Activated CD8-positive, alpha-beta T cell treated with anti-CD3 and anti-CD28 coated beads, Interleukin-2, amount 10 ng/mL, durations not matched to agents 7 days and 5 days (primary cell): ENCODE results near the gene CDH4. TPM values are rescaled to one million over a fixed set of nuclear protein-coding genes. Genes with fewer than 3 reads are reported as not detected.

Experiments used
- ATAC-seq: fragments of 150-1000 bp; cut with Tn5 transposase; one replicate; pipeline ENCODE4 v1.10.0; 2021; ENCODE audit warnings: moderate library complexity
- CTCF ChIA-PET: fragments of 350-600 bp; sonication (Branson Sonifier 250); formaldehyde crosslinking; loops from one replicate; lab custom pipeline; 2021; ENCODE audit warnings: antibody characterized with exemption; lab: Charles Lee
- POLR2A ChIA-PET: fragments of 350-600 bp; sonication (Branson Sonifier 250); formaldehyde crosslinking; loops from one replicate; lab custom pipeline; 2021; ENCODE audit warnings: antibody characterized with exemption; lab: Charles Lee
- DNase-seq: peaks from one replicate; pipeline ENCODE4 v3.0.0-alpha.2; 2020
- H3K27ac Mint-ChIP-seq: one replicate; pipeline ENCODE4 v1.8.0; 2021; ENCODE audit warnings: mild to moderate bottlenecking, mixed read lengths
- H3K27me3 Mint-ChIP-seq: one replicate; pipeline ENCODE4 v1.8.0; 2021; ENCODE audit warnings: low read depth, mixed read lengths
- H3K36me3 Mint-ChIP-seq: one replicate; pipeline ENCODE4 v1.8.0; 2021; ENCODE audit warnings: low read depth, mixed read lengths
- H3K4me1 Mint-ChIP-seq: one replicate; pipeline ENCODE4 v1.8.0; 2021; ENCODE audit warnings: low read depth, mixed read lengths
- H3K4me3 Mint-ChIP-seq: one replicate; pipeline ENCODE4 v1.8.0; 2021; ENCODE audit warnings: mild to moderate bottlenecking, mixed read lengths
- H3K9me3 Mint-ChIP-seq: one replicate; pipeline ENCODE4 v1.8.0; 2022; ENCODE audit warnings: mixed read lengths; ENCODE audit not compliant: insufficient read depth
- total RNA-seq, 2 experiments: library from RNA; stranded (reverse); gene quantifications; one replicate each; pipeline ENCODE4 v1.2.3, GENCODE V29; 2021

The CDH4 gene
- total RNA-seq, 2 experiments from 2014 or later = 0.05 to 0.13 TPM

DNA sequence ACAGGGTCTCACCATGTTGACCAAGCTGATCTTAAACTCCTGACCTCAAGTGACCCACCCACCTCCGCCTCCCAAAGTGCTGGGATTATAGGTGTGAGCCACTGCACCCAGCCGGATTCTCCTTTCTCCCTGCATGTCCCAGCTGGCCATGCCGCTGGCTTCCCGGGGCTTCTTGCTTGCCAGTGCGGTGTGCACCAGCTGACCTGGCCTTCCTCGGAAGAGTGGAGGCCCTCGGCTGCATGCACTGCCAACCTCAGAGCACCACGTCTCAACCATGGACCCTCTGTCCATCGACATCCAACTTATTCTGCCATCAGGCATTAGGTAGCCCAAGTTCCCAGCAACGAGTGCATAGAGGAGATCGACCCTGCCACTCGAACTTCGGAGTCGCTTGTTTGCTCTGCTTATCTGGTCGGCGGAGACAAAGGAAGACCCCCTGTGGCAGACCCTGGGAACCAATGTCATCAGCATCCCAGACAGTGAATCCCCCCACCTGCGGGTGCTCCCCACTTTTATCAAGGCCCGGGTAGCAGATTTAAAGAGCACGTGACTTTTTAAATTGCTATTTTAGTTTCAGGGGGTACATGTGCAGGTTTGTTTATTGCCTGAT, 307.8 kb downstream of the CDH4 start:
- CTCF ChIA-PET = no interaction called here
- Mint-ChIP-seq H3K27me3 (no peaks in the 10 kb centered on the region), H3K9me3 (no peaks in the 10 kb centered on the region), H3K4me1 (no peaks in the 10 kb centered on the region), H3K36me3 (no peaks in the 10 kb centered on the region), H3K27ac (no peak overlapping the region), H3K4me3 (no peak overlapping the region)
- POLR2A ChIA-PET = no interaction called here
- DNase-seq = no peak
- no peak for ATAC-seq

DNA sequence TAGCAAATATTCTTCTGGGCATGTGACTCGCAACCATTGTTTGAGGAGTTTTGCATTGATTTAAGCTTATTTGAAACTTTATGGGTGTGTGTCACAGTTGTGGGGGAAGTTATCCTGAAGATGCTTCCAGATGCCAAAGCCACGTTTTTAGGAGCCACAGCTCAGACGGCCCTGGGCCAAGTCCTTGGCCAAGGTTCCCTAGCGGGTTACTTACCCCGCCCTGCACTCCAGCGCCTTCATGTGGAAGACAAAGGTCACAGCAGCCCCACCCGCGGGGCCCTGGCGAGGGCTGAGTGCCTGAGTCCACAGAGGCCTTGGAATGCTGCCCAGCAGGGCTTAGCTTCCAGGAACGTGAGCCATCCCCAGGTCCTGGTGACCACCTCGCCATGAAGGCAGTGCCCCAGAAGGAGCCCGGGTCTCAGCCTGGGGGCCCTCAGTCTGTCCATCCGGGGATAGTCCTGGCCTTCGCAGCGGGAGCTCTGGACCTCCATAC, 308.3 kb downstream of the CDH4 start:
- H3K27ac Mint-ChIP-seq = no peak overlapping the region
- H3K27me3 Mint-ChIP-seq = no peaks in the 10 kb centered on the region
- CTCF ChIA-PET = no interaction called here
- POLR2A ChIA-PET = no interaction called here
- no peak overlapping the region for H3K4me3 Mint-ChIP-seq
- H3K4me1 Mint-ChIP-seq = no peaks in the 10 kb centered on the region
- ATAC-seq = no peak
- no peaks in the 10 kb centered on the region for H3K9me3 Mint-ChIP-seq
- DNase-seq = no peak
- H3K36me3 Mint-ChIP-seq = no peaks in the 10 kb centered on the region

DNA sequence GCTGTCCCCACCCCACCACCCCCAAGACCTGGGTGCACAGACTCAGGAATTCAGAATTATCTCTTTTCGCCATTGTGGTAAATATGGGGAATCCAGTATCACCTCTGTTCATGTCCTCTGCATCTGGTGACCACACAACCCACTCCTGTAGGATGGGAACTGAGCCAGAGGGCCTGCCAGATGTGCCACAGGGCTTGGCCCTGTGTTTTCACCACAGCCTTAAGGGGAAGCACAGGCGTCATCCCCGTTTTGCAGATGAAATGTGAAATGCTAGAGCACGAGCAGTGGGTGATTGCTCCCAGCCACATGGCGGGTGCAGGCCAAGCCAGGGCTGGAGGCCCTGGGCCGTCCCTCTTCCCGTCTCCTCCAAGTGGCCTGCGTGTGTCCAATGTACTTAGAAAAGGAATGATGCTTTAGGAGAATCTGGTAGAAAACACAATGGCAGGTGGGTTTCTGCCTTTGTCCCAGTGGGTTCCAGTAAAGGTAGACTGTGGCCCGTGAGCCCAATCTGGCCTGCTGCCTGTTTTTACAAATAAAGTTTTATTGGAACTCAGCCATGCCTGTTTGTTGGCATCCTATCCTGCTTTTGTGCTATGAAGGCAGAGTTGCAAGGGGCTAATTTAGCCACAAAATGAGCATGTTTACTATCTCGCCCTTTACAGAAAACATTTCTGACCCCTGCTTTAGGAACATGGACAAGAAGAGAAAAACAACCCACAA, 309.2 kb downstream of the CDH4 start:
- no peak for DNase-seq
- H3K4me1 Mint-ChIP-seq = no peaks in the 10 kb centered on the region
- ChIA-PET CTCF (no interaction called here), POLR2A (no interaction called here)
- H3K4me3 Mint-ChIP-seq = no peak overlapping the region
- no peaks in the 10 kb centered on the region for H3K36me3 Mint-ChIP-seq
- no peaks in the 10 kb centered on the region for H3K9me3 Mint-ChIP-seq
- H3K27me3 Mint-ChIP-seq = no peaks in the 10 kb centered on the region
- H3K27ac Mint-ChIP-seq = no peak overlapping the region
- ATAC-seq = no peak

DNA sequence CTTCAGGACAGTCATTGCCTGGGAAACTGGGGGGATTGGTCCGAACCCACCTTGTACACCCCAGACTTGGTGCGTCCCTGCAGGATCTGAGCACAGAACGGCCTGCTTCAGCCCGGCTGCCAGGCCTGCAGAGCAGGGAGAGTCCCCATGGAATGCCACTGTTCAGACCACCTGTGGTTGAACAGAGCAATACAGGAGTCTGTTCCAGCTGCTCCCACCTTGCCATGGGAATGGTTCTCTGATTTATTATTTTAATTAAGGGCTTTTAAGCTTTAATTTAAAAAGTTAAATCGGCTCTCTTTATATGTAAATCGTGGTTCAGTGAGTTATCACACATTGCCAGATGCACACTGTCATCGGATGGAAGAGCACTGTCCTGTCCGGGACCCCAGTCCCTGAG, 310.4 kb downstream of the CDH4 start:
- H3K4me3 Mint-ChIP-seq = no peak overlapping the region
- ChIA-PET POLR2A (no interaction called here), CTCF (no interaction called here)
- H3K4me1 Mint-ChIP-seq = no peaks in the 10 kb centered on the region
- DNase-seq (no peak), ATAC-seq (no peak)
- H3K27me3 Mint-ChIP-seq = no peaks in the 10 kb centered on the region
- no peaks in the 10 kb centered on the region for H3K9me3 Mint-ChIP-seq
- H3K36me3 Mint-ChIP-seq = no peaks in the 10 kb centered on the region
- no peak overlapping the region for H3K27ac Mint-ChIP-seq

DNA sequence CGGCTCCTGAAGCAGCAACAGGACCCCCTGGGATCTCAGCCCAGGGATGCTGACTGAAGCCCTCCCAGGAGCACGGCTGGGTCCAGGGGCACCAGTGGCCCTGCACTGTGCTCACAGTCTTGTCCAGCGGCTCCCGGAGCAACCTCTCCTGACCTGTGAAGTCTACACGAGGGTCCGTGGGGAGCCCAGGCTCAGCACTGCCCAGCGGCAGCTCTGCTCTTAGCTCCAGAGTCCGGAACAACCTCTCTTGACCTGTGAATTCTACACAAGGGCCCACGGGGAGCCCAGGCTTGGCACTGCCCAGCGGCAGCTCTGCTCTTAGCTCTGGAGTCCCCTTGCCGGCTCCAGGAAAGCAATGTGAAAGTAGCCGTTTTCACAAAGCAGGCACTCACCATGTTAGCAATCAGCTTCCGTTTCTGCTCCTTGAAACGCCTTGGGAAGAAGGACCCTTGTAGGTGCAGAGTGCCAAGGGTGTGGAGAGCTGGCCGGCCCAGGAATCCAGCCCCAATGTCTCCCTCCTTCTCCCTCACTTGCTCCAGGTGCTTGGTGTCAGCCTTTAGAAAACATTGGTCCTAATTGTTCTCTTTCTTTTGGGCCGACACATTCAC, 310.9 kb downstream of the CDH4 start:
- H3K9me3 Mint-ChIP-seq = no peaks in the 10 kb centered on the region
- H3K27ac Mint-ChIP-seq = no peak overlapping the region
- H3K4me1 Mint-ChIP-seq = no peaks in the 10 kb centered on the region
- CTCF ChIA-PET = no interaction called here
- H3K36me3 Mint-ChIP-seq = no peaks in the 10 kb centered on the region
- no peaks in the 10 kb centered on the region for H3K27me3 Mint-ChIP-seq
- ATAC-seq = no peak
- no peak for DNase-seq
- POLR2A ChIA-PET = no interaction called here
- no peak overlapping the region for H3K4me3 Mint-ChIP-seq

DNA sequence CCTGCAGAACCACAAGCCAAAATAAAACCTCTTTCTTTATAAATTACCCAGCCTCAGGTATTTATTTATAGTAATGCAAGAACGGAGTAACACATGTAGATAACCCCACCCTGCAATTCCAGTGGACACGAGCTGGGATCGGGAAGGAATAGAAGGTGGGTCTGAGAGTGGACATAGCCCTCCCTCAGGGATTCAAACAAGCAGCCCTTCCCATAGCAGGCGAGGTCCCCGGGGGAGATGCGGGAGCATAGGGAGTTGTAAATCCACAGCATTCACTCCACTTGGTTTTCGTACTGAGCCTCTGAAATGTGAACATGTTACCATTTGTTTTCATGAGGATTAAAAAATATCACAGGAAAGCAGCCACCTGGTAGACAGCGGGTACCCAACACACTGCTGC, 312.6 kb downstream of the CDH4 start:
- no peaks in the 10 kb centered on the region for H3K9me3 Mint-ChIP-seq
- H3K36me3 Mint-ChIP-seq = no peaks in the 10 kb centered on the region
- no peaks in the 10 kb centered on the region for H3K27me3 Mint-ChIP-seq
- DNase-seq = no peak
- no peaks in the 10 kb centered on the region for H3K4me1 Mint-ChIP-seq
- no peak overlapping the region for H3K27ac Mint-ChIP-seq
- ATAC-seq = no peak
- H3K4me3 Mint-ChIP-seq = no peak overlapping the region
- ChIA-PET POLR2A (interaction anchor here (0.7 kb wide), 1 partner anchor 52 kb away, joined by 3 read pairs; no protein-coding TSS in a partner anchor), CTCF (no interaction called here)

DNA sequence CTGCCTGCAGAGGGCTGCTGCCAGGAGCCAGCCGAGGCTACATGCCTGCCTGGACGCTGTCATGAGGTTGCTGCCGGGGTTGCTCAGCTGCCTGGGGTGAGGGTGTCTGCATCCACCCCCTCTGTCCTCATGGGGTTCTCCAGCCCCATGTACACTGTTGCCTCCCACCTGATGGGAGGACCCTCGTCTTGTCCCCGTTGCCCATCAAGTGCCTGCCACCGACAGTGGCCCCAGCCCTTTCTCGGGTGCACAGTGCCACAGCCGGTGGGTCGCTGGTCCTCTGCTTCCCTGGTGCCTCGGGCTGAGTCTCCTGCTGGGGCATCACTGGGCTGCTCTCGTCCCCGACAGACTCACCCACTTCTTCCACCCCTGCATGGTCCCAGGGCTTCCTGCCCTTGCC, 313.7 kb downstream of the CDH4 start:
- H3K9me3 Mint-ChIP-seq = no peaks in the 10 kb centered on the region
- ChIA-PET POLR2A (no interaction called here), CTCF (no interaction called here)
- no peaks in the 10 kb centered on the region for H3K4me1 Mint-ChIP-seq
- H3K4me3 Mint-ChIP-seq = no peak overlapping the region
- DNase-seq (no peak), ATAC-seq (no peak)
- H3K36me3 Mint-ChIP-seq = no peaks in the 10 kb centered on the region
- H3K27me3 Mint-ChIP-seq = no peaks in the 10 kb centered on the region
- no peak overlapping the region for H3K27ac Mint-ChIP-seq

DNA sequence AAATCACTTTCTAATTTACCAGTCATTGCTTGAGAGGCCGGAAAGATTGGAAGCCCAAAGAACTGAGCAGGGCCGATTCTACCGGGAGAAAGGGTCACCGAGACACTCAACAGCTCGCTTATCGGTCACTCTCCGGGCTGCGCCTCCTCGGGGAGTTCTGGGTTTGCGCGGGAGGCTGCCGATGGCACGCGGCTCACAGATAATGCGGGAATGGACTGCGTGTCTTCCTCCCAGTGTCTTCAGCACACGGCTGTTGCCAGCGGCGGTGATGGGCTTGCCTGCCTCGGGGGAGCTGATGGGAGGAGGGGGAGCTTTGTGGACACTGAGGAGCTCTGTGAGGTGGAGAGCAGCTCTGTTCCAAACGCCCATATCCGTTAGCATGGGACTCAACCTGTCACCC, 314.6 kb downstream of the CDH4 start:
- ATAC-seq = no peak
- ChIA-PET POLR2A (interaction anchor here (0.6 kb wide), 1 partner anchor 212 kb away, joined by 3 read pairs; no protein-coding TSS in a partner anchor), CTCF (no interaction called here)
- H3K4me1 Mint-ChIP-seq = no peaks in the 10 kb centered on the region
- H3K9me3 Mint-ChIP-seq = no peaks in the 10 kb centered on the region
- no peak overlapping the region for H3K27ac Mint-ChIP-seq
- DNase-seq = no peak
- H3K36me3 Mint-ChIP-seq = no peaks in the 10 kb centered on the region
- no peak overlapping the region for H3K4me3 Mint-ChIP-seq
- H3K27me3 Mint-ChIP-seq = no peaks in the 10 kb centered on the region

DNA sequence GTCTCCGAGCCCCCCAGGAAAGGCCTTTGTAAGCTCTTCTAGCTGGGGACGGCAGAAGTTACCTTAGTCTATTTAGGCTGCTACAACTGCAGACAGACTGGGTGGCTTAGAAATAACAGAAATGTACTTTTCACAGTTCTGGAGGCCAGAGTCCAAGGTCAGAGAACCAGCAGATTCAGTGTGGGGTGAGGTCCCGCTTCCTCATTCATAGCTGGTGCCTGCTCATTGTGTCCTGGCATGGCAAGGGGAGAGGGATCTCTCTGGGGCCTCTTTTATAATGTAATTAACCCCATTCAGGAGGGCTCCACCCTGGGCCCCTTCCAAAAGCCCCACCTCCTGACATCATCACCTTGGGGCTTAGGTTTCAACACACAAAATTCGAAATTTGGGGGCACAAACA, 315.1 kb downstream of the CDH4 start:
- no peak overlapping the region for H3K27ac Mint-ChIP-seq
- H3K4me3 Mint-ChIP-seq = no peak overlapping the region
- no peak for DNase-seq
- no peaks in the 10 kb centered on the region for H3K9me3 Mint-ChIP-seq
- ChIA-PET CTCF (no interaction called here), POLR2A (interaction anchor here (0.6 kb wide), 1 partner anchor 212 kb away, joined by 3 read pairs; no protein-coding TSS in a partner anchor)
- ATAC-seq = no peak
- no peaks in the 10 kb centered on the region for H3K27me3 Mint-ChIP-seq
- no peaks in the 10 kb centered on the region for H3K4me1 Mint-ChIP-seq
- no peaks in the 10 kb centered on the region for H3K36me3 Mint-ChIP-seq

DNA sequence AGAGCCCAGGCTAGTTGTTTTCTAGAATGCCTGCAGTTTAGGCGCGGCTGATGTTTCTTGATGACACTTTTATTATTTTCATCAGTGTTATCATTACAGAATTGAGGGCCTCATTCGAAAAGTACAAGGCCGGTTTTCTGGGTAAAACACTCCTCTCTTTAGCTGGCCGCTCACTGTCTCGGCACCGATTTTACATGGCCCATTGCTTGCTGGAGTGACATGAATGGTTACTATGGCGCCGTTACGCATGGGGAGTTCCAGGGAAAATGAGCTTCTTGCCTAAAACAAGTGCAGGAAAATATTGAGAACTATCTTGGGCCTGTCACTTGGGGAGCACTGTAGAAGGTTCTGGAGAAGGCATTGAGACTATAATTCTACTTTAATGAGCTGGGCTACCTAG, 317.8 kb downstream of the CDH4 start:
- no peaks in the 10 kb centered on the region for H3K27me3 Mint-ChIP-seq
- no peak for DNase-seq
- no peaks in the 10 kb centered on the region for H3K9me3 Mint-ChIP-seq
- no peak overlapping the region for H3K4me3 Mint-ChIP-seq
- H3K4me1 Mint-ChIP-seq = no peaks in the 10 kb centered on the region
- CTCF ChIA-PET = no interaction called here
- no peaks in the 10 kb centered on the region for H3K36me3 Mint-ChIP-seq
- H3K27ac Mint-ChIP-seq = no peak overlapping the region
- POLR2A ChIA-PET = no interaction called here
- no peak for ATAC-seq

DNA sequence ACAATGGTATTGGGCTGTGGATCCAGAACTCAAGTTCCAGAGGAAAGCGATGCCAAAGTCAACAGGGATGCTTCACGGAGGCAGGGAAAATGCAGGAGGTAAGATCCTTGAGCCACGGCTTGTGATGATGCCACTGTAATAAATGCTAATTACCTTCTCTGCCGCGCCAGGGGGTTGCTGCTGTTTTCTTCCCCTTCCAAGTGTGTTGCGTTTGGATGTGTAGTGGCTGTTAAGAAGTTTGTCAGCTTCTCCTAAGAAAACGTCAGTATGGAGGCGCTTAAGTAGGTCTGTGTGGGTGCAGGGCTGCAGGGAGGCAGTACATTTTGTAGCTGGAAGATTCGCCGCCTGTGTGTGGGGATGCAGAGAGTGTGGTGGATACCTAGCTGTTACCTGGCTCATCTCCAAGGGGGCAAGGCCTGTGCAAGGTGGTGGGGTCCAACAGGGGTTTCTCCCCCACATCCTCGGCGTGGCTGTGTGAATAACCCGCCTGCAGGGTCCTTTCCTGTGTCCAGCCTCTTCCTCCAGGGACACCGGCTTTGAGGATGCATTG, 318.7 kb downstream of the CDH4 start:
- DNase-seq = no peak
- Mint-ChIP-seq H3K27ac (no peak overlapping the region), H3K27me3 (no peaks in the 10 kb centered on the region), H3K4me1 (no peaks in the 10 kb centered on the region), H3K9me3 (no peaks in the 10 kb centered on the region), H3K36me3 (no peaks in the 10 kb centered on the region), H3K4me3 (no peak overlapping the region)
- ChIA-PET CTCF (no interaction called here), POLR2A (interaction anchor here (0.5 kb wide), 1 partner anchor 145 kb away, joined by 4 read pairs; no protein-coding TSS in a partner anchor)
- no peak for ATAC-seq

DNA sequence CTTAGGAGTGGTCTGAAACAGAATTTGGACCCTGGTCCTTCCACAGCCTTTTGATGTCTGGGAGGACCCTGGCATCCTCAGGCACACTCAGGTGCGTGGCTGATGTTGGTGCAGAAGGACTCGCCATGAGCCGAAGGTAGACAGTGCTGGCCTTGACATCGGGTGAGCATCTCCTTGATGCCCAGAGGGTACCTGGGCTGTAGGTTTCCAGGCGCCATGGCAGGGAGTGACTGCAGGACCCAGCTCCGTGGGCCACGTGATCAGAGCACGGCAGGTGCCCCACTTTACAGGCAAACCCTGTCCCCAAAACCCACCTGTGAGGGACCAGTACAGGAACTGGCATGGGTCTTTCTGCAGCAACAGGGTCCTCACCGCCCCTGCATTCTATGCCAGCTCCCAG, 319.2 kb downstream of the CDH4 start:
- no peaks in the 10 kb centered on the region for H3K9me3 Mint-ChIP-seq
- no peak overlapping the region for H3K4me3 Mint-ChIP-seq
- ChIA-PET CTCF (no interaction called here), POLR2A (no interaction called here)
- ATAC-seq (no peak), DNase-seq (no peak)
- H3K4me1 Mint-ChIP-seq = no peaks in the 10 kb centered on the region
- no peak overlapping the region for H3K27ac Mint-ChIP-seq
- no peaks in the 10 kb centered on the region for H3K27me3 Mint-ChIP-seq
- no peaks in the 10 kb centered on the region for H3K36me3 Mint-ChIP-seq
